ENCODE results near the gene CERK.

The CERK gene

DNA sequence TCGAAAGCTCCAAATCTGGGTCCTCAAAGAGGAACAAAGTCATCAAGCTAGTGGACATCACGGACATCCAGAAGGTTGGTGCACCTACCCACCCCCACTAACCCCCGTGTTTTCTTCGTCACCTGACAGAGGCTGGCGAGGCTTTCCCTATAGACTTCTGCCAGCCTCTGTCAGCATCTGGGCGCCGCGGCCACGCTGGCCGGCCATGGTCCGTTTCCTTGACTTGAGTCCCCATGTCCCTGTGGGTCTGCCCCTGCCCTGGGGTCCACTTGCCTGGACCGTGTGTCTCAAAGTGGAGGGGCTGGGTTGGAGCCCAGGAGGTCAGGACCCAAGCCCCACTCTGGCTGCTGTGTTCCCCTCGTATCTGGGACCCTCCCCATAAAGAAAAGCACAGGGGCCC lies 62.6 kb downstream of the CERK start:
- no peak for DNase-seq

DNA sequence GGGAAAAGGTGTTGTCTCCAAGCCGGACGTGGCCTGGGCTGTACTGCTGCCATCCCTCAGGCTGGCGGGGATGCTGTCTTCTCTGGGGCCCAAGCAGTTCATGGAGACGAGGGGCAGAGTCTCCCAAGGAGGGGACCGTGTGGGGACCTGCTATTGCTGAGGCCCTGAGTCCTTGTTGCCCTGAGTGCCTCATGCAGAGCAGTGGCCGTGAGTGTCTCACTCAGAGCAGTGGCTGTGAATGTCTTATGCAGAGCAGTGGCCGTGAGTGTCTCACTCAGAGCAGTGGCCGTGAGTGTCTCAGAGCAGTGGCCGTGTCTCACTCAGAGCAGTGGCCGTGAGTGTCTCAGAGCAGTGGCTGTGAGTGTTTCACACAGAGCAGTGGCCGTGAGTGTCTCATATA lies 63.1 kb downstream of the CERK start:
- DNase-seq: no peak

DNA sequence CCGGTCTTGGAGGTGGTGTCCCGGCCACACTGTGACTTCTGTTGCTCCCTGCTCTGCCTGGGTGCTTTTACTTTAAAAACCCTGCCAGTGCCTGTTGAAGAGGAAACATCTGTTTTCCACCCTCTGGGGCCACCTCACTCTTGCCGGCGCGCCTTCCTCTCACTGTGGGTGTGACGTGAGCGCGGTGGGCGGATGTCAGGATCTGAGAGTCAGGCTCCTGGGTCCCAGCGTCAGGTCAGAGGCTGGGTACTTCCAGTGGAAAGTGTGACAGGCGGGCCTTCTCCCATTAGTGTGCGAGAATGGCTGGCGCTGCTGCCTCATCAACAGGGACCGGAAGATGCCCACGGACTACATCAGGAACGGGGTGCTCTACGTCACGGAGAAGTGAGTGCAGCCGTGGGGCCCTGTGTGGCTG lies 63.7 kb downstream of the CERK start:
- peak; percentile 96 for DNase-seq

DNA sequence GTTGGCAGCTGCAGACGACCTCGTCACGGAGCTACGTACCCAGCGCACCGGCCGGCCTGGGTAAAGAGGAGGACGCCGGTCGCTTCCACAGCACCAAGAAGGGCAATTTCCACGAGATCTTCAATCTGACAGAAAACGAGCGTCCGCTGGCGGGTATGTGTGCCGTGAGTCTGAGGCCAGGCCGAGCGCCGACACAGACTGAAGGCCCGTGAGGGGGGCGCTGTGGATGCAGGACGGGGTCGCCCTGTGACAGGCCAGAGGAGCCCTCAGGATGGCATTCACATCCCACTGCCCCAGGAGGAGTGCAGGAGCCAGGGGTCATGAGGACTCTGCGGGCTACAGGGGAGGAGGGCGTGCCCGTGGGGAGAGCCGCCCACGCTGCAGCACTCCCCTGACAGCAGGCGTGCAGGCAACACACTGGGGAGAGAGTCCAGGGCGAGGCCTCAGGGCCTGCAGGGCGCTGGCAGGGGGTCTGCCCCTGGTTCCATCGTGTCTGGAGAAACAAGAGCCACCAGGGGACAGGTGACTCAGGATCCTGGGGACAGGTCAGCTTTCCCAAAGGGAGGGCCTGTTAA lies 64.3 kb downstream of the CERK start:
- DNase-seq: peak; percentile 45

DNA sequence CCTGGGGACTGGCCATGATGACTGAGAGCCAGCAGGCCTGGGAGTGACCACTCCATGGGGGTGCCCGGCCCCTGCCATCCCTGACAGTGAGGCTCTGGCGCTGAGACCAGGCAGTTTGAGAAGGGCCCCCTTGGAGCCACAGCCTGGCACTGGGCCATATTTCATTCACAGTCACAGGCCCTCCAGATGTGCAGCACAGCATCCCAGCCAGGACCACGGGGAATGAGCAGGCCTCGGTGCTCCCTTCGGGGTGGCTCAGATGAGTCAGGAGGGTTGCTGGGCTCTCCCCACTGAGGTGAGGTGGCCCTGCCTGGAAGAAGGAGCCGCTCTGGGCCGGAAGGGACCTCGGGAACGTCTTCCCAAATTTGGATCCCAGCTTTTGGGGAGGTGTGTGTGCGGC lies 64.8 kb downstream of the CERK start:
- DNase-seq: no peak

DNA sequence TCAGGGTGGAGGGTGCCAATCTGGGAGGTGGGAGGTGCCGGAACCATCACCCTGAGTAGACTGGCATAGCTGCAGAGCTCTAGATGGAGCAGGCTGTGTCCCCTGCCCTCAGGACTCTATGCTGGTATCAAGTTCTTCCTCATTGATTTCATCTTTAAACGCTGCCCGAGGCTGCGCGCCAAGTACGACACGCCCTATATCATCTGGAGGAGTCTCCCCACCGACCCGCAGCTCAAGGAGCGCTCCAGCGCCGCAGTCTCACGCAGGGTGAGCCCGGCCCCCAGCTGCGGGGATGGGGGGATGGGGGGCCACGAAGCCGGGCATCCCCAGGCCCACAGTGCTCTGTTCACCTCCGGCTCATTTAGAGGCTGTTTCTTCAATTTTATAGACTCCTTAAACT lies 65.3 kb downstream of the CERK start:
- no peak for DNase-seq

DNA sequence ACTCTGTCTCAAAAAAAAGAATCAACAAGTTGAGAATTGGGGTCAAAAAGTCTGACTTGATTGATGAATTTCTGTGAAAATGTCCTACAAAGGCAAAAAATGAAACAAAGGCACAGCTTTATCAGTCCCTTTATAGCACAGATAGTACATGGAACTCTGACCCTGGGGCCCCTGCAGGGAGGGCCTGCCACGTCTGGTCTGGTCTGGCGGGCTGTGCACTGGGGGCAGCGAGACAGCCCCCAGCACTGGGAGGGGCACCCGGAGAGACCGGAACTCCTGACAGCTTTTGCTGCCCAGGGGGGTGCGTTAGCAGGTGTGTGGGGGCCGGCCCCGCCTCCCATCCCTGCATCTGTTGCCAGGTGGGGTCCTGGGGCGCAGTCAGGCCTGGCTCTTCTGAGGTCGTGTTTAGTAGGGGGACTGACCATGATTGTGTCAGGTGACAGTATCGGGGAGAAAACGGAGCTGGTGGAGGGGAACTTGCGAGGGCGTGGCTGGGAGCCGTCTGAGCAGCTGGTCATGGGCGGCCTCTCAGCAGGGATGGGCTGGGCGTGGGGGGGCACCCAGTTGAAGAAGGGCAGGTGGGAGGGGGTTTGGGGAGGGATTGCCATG lies 66.1 kb downstream of the CERK start:
- DNase-seq: no peak

DNA sequence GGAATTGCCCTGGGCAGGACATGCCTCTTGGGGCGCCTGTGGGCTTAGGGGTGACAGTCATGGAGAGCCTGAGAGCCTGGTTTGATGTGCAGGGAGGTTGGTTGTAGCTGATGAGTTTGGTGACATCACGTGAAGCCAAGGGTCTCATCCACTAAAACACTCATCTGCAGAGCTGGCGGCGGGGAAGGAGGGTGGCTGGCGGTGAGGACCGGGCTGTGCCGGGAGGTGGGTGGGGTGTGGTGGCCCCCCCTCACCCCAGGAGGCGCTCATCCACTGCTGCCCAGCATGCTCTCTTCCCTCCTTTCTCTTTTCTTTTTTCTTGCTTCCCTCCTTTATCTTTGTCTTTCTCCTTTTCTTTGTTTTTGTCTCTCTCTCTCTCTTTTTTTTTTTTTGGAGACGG lies 68.9 kb downstream of the CERK start:
- DNase-seq: no peak

DNA sequence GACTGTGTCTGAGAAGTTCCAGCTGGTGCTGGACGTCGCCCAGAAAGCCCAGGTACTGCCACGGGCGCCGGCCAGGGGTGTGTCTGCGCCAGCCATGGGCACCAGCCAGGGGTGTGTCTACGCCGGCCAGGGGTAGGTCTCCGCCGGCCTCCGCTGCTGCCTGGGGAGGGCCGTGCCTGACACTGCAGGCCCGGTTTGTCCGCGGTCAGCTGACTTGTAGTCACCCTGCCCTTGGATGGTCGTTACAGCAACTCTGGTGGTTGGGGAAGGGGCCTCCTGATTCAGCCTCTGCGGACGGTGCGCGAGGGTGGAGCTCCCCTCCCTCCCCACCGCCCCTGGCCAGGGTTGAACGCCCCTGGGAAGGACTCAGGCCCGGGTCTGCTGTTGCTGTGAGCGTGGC lies 69.9 kb downstream of the CERK start:
- DNase-seq: no peak

DNA sequence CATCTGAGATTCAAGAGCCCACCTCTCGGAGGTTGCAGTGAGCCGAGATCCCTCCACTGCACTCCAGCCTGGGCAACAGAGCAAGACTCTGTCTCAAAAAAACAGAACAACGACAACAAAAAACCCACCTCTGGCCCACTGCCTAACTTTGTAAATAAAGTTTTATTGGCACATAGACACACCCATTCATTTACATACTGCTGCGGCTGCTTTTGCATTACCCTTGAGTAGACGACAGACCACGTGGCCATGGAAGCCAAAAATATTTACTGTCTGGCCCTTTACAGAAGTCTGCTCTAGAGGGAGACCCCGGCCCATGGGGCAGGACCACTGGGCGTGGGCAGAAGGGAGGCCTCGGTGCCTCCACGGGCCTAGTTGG lies 70.8 kb downstream of the CERK start:
- DNase-seq: no peak

DNA sequence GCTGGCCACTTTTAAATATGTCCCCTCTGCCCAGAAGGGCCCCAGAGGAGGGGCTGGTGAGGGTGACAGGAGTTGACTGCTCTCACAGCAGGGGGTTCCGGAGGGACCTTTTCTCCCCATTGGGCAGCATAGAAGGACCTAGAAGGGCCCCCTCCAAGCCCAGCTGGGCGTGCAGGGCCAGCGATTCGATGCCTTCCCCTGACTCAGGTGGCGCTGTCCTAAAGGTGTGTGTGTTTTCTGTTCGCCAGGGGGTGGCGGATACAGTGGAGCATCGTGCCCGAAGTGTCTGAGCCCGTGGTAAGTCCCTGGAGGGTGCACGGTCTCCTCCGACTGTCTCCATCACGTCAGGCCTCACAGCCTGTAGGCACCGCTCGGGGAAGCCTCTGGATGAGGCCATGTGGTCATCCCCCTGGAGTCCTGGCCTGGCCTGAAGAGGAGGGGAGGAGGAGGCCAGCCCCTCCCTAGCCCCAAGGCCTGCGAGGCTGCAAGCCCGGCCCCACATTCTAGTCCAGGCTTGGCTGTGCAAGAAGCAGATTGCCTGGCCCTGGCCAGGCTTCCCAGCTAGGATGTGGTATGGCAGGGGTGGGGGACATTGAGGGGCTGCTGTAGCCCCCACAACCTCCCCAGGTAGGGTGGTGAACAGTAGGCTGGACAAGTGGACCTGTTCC lies 71.3 kb downstream of the CERK start:
- DNase-seq: no peak

DNA sequence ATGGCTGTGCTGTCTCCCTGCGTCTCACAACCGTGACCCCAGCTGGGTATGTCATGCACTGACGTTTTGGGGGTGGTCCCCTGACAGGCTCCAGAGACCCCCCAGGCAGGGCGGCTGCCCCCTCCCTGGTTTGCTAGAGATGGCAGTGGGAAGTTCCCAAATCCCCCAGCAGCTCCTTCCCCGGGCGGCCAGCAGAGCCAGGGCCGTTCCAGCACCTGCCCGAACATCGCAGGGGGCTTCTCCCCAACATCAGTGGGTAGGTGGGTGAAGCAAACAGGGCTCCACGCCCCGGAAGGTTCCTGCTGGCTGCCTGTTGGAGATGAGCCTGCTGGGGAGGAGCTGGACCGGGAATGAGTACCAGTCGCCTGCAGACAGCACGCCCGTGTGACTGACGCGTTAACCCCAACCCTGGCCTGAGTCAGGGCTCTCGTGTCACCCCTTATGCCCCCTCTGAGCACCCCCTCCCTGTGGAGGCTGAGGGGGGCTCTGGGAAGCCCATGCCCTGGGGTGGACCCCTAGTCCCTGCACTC lies 72.2 kb downstream of the CERK start:
- DNase-seq: no peak

DNA sequence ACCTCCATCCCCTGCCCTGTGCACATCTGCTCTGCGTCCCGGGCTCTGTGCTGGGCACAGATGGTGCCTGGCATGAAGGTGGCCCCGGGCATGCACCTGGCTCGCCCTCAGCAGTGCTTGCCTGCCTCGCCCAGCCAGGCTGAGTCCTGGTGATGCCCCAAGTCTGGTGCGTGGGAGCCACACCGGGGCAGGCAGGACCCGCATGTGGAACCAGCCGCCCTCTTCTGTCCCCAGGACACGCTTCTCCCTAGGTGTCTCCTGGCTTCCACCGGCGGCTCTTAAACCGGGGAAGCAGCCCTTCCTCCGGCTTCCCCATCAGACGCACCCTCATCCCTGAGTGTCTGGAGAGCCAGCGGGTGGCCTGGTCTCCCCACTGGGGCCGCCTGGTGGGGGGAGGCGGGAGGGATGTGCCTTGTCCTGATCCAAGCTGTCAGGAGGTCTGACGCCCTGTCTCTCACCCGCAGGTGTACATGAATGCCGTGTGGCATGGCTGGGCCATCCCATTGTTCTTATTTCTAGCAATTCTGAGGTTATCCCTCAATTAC lies 72.8 kb downstream of the CERK start:
- no peak for DNase-seq

DNA sequence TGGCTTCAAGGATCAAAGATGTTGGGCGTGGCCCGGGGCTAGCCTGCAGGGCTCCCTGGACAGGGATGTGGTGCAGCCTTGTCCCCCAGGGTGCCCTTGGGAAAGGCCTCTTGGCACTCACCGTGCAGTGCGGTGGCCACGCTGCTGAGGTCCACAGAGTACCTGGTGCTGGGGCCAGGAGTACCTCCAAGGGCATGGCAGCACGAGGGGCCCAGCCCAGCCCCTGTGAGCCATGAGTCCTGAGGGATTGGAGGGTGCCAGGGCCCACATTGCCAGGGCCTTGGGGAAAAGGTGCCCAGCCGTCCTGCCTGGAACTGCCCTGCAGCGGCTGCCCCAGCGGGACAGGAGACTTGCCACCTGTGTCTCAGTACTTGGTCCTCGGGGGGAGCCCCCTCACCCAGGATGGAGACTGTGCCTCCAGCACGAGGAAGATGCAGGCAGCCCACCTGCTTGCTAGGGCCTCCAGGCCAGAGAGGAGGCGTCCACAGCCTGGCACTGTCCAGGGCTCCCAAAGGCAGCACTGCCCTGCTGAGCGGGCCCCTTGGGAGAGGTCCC lies 73.7 kb downstream of the CERK start:
- no peak for DNase-seq

DNA sequence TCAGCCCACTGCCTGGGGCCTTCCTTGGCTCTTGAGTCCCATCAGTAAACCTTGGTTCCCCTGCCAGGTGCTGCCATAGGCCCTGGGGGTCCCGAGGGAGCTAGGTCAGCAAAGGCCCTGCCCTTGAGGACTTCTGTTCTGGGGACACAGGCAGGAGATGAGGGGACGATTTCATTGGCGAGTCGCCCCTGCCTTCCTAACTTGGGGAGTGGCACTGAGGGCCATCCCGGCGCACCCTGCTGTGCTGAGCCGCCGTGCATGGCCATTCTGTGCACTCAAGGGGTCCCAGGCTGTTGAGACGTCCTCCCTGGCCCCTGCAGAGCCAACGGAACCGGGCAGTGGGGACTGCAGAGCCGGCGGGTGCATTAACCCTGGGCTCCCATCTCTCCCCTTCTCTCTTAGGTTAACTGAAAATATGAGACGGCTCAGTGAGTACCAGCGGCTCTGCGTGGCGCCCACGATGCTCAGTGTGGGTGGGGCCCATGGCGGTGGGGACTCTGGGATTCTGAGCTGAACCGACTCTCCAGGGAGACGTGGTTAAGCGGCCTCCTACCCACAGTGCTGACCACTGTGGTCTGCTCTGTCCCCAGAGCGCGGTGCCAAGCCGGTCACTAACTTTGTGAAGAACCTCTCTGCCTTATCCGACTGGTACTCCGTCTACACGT lies 74.5 kb downstream of the CERK start:
- no peak for DNase-seq

DNA sequence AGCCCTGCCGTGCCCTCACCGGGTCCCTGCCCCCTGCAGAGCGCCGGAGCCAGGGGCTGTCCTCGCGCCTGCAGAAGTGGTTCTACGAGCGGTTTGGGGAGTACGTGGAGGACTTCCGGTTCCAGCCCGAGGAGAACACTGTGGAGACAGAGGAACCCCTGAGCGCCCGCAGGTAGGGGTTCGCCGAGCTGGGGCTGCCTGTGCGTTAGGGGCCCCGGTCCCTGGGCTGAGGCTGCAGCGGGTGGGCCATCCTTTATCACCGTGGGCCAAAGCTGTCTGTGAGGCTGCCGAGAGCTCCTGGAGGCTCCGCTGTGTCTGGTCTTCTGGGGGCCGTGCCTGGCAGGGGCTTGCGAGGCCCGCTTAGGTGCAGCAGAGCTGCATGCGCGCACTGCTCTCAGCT lies 75.1 kb downstream of the CERK start:
- DNase-seq: no peak

DNA sequence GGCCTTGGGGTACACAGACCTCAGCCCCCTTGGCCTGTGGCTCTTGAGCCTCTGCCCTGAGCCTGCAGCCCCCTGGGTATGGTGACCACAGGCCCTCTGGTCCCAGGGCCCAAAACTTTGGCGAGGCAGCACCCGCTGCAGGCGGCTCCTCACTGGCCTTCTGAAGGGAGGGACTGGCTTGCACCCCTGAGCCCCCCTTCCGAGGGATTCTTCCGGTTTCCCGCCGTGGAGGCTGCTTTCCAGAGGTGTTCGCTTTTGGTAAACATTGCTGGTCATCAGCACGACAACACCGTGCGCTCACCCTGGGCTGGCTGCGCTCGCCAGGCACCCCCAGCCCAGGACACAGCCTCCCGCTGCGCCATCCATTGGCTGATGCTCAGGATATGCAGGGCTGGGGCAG lies 75.8 kb downstream of the CERK start:
- DNase-seq: no peak

DNA sequence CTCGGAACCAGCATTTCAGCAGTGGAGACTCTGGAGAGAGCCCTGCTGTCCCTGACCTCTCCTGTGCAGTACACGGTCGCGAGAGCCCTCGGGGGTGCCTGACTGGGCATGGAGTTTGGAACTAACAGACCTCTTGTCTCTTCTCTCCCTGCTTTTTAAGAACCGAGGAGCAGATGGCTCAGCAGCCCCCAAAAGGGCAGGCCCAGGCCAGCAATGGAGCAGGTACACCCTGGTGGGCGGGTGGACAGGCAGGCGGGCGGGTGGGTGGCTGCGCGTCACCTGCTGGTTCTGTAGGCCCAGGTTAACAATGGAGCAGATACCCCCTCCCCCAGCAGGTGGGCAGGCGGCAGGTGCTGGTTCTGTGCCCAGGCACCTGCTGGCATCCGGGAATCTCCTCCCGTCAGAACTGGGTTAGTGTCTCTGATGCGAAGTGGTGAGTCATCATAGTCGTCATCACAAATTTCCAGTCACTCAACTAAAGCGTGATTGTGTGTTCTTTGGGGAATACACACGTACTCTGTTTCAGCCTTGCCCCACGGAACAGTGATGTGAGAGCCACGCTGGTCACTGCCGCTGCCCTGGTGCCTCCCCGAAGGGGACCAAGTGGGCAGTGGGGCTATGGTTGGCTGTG lies 76.7 kb downstream of the CERK start:
- peak; percentile 38 for DNase-seq

DNA sequence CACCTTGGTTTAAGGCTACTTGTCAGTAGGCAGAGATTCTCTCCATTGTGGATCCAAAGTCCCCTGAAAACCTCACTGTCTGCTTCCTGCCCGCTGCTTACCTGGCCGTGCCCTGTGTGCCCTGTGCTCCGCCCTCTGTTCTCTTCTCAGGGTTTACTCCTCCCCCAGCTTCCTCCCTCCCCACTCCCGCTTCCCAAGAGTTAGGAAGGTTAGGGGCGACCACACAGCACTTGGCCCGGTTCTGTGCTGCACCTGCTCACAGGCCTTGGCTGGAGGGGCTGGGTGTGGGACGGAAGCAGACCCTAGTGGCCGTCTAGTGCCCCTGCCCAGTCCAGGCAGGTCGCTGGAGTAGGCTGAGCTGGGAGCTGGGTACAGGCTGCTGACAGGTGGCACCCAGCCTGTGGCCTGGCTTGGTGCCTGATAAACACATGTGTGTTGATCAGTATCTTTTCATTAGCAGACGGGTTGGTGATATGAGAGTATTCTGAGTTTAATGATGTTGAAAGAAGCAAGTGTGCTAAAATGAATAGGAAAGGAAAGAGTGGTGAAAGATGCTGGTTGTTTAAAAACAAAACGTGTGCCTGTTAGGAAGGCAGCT lies 77.3 kb downstream of the CERK start:
- no peak for DNase-seq

DNA sequence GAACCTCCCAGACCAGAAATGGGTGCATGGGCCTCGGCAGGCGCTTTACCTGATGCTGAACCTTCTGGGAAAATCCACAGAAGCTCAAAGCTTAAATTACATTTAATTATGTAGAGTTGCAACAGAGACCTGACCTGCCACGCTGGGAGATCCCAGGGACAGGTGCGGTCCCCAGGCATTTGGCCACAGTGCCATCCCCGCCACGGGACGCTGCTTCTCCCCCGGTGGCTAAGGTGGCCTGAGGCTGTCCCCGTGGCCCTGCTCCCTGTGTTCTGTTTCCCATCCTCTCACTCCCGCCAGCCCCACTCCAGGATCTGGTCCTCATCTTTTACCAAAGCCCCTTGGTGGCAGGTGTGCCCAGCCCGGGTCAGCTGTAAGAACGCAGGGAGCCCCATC lies 78.3 kb downstream of the CERK start:
- no peak for DNase-seq

DNA sequence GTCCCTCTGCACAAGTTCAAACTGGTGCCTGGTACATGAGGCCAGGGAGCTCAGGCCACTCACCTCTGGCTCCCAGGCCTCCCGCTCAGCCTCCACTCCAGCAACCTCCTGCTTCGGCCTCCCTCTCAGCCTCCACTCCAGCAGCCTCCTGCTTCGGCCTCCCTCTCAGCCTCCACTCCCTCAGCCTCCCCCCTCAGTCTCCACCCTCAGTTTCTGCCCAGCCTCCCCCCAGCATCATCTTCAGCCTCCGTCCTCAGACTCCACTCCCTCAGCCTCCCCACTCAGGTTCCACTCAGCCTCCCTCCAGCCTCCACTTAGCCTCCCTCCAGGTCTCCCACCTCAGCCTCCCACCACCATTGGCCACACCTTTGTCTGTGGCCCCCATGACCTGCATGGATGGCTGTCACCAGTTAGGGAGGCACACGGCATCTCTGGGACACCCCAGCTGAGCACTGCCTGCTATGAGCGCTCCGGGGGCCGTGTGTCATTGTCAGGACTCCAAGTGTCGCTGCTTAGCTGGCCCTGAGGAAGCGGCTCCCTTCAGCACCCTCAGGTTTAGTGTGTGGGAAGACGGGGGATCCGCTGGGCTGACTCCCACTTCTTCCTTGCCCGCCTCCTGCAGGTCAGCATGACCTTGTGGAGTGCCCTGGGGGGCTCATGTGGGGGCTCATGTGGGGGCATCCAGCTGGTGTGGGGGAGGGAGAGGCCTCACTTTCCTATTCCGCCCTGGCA lies 78.8 kb downstream of the CERK start:
- no peak for DNase-seq

Measured in activated CD4-positive, alpha-beta T cell treated with anti-CD3 and anti-CD28 coated beads for 1 hour (primary cell).